PC-9 (cell line): ENCODE data around the gene NPR2. TPM values are rescaled to one million over a fixed set of nuclear protein-coding genes. Genes with fewer than 3 reads are reported as not detected.

Source experiments
- BruUV-seq: library from RNA; stranded (reverse); fragments of 400-500 nt; replicated peaks from 2 replicates; lab custom pipeline; 2021; lab: Mats Ljungman, UMichigan
- CTCF ChIA-PET: fragments of 300-600 bp; sonication (Branson Sonifier 250); formaldehyde crosslinking; loops from one replicate; lab custom pipeline; 2022; ENCODE audit warnings: antibody characterized with exemption; lab: Charles Lee
- POLR2A ChIA-PET: fragments of 300-600 bp; sonication (Branson Sonifier 250); formaldehyde crosslinking; loops from one replicate; lab custom pipeline; 2022; ENCODE audit warnings: antibody characterized with exemption; ENCODE audit not compliant: unreplicated experiment; lab: Charles Lee
- DNase-seq, 2 experiments: peaks; one replicate each; pipeline versions ENCODE4 v3.0.0 to v3.0.0-alpha.2; 2015 to 2022; ENCODE audit warnings: mixed read lengths in 1 of 2
- H2AFZ ChIP-seq: fragments of 200-600 bp; sonication (generic); 2 replicates; pipeline ENCODE4 v1.8.1; 2017; ENCODE audit warnings: antibody characterized with exemption
- H3F3A ChIP-seq: fragments of 200-600 bp; sonication (generic); 2 replicates; pipeline ENCODE4 v1.8.1; 2017; ENCODE audit warnings: antibody characterized with exemption, mild to moderate bottlenecking, low read depth; ENCODE audit not compliant: insufficient read depth
- H3K27ac ChIP-seq: fragments of 200-600 bp; sonication (generic); 2 replicates; pipeline ENCODE4 v1.6.1; 2016; ENCODE audit warnings: mixed run types
- H3K27me3 ChIP-seq: fragments of 200-600 bp; sonication (generic); 2 replicates; pipeline ENCODE4 v1.6.1; 2016; ENCODE audit warnings: low read depth, mixed run types; ENCODE audit not compliant: insufficient read depth
- H3K36me3 ChIP-seq: fragments of 200-600 bp; sonication (generic); 2 replicates; pipeline ENCODE4 v1.6.1; 2016; ENCODE audit warnings: low read depth, mixed run types
- H3K4me1 ChIP-seq: fragments of 200-600 bp; sonication (generic); replicated peaks from 2 replicates; pipeline ENCODE4 v1.6.1; 2016; ENCODE audit warnings: mixed run types; ENCODE audit not compliant: insufficient read depth
- H3K4me2 ChIP-seq: fragments of 200-600 bp; sonication (generic); 2 replicates; pipeline ENCODE4 v1.6.1; 2017; ENCODE audit warnings: mixed run types
- H3K4me3 ChIP-seq: fragments of 200-600 bp; sonication (generic); 2 replicates; pipeline ENCODE4 v1.6.1; 2016; ENCODE audit warnings: mixed run types
- H3K79me2 ChIP-seq: fragments of 200-600 bp; sonication (generic); 2 replicates; pipeline ENCODE4 v1.6.1; 2017; ENCODE audit warnings: low read depth, mixed run types
- H3K9me2 ChIP-seq: fragments of 200-600 bp; sonication (generic); 2 replicates; pipeline ENCODE4 v1.8.1; 2017; ENCODE audit warnings: mild to moderate bottlenecking; ENCODE audit not compliant: insufficient read depth
- H3K9me3 ChIP-seq: fragments of 200-600 bp; sonication (generic); 2 replicates; pipeline ENCODE4 v1.8.1; 2016; ENCODE audit warnings: low read depth; ENCODE audit not compliant: insufficient read depth
- H4K20me1 ChIP-seq: fragments of 200-600 bp; sonication (generic); 2 replicates; pipeline ENCODE4 v1.8.1; 2017; ENCODE audit not compliant: insufficient read depth
- CTCF ChIP-seq: fragments of 200-600 bp; sonication (generic); conservative IDR thresholded peaks from 2 replicates; pipeline ENCODE4 v1.6.1; 2017; ENCODE audit warnings: mixed run types, antibody characterized with exemption, mild to moderate bottlenecking, moderate library complexity
- EZH2 ChIP-seq: fragments of 200-600 bp; sonication (generic); IDR thresholded peaks from 2 replicates; pipeline ENCODE4 v1.8.0; 2017; ENCODE audit warnings: antibody characterized with exemption, low read depth
- intact Hi-C: fragments of 100-400 bp; cut with micrococcal nuclease; formaldehyde crosslinking; loops from one replicate; pipeline ENCODE4 v1.10.0; 2022; ENCODE audit not compliant: unreplicated experiment
- total RNA-seq: library from RNA; stranded (reverse); gene quantifications from 2 replicates; pipeline ENCODE4 v1.2.3, GENCODE V29; 2021

NPR2 gene
- total RNA-seq, 1 experiment from 2014 or later: 11.3 TPM

DNA sequence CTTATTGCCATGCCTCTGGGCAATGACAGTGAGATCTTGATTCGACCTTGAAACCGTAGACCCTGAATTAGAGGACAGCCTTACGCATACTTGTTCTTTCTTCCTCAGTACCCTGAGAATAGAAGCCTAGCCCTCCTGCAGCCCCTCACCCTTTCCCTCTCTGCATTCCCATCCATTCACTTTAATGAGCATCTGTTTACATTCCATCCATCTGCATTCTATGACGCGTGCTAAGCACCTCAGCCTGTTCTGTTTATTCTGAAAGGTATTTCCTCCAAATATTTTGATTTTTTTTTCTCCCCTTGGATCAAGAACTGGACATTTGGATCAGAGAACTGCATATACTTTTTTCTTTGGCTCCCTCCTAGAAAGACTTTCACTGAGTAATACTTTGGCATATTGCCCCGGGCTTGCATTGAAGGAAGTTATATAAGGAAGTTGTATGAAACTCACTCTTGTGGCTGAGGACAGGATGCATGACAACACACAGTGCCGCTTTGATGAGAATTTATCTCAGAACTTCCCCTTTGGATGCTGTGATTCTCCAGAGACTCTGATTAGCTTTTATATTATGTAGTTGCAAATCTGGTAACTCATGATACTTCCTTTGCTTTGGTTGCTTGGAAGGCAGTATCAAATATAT is 53.4 kb downstream of the NPR2 start:
- H3K4me1 ChIP-seq: peaks cover 18% of the 10 kb centered on the region
- TF ChIP-seq CTCF (no peak), EZH2 (no peak)
- no peak overlapping the region for H2AFZ ChIP-seq
- intact Hi-C loops: no loop called here
- peak; percentile 36 to 83 for DNase-seq
- POLR2A ChIA-PET: no interaction called here
- no peaks in the 10 kb centered on the region for H3K36me3 ChIP-seq
- H3K4me2 ChIP-seq: peak overlapping the region; percentile 42
- no TSS peak for BruUV-seq
- H3K9me3 ChIP-seq: no peaks in the 10 kb centered on the region
- no peaks in the 10 kb centered on the region for H4K20me1 ChIP-seq
- H3K27ac ChIP-seq: peak overlapping the region; percentile 64
- CTCF ChIA-PET: interaction anchor here (0.5 to 1.0 kb wide), 2 partner anchors 38 to 96 kb away, joined by 3 read pairs; no protein-coding TSS in a partner anchor
- peaks cover 6% of the 10 kb centered on the region for H3F3A ChIP-seq
- H3K27me3 ChIP-seq: no peaks in the 10 kb centered on the region
- no peaks in the 10 kb centered on the region for H3K79me2 ChIP-seq
- no peaks in the 10 kb centered on the region for H3K9me2 ChIP-seq
- no peak overlapping the region for H3K4me3 ChIP-seq

GRCh38 chr9:35845824-35846771 is 54.7 kb downstream of the NPR2 start:
- CTCF ChIA-PET: no interaction called here

More at GRCh38 chr9:35845824-35846771, 54.7 kb downstream of the NPR2 start:
- Histone ChIP-seq H3K4me3 (no peak overlapping the region), H3K36me3 (no peaks in the 10 kb centered on the region), H3F3A (peaks cover 6% of the 10 kb centered on the region), H3K9me2 (no peaks in the 10 kb centered on the region), H4K20me1 (no peaks in the 10 kb centered on the region), H3K79me2 (no peaks in the 10 kb centered on the region), H3K27me3 (no peaks in the 10 kb centered on the region), H3K9me3 (no peaks in the 10 kb centered on the region), H3K4me2 (0 out of 2 replicates have a peak overlapping the region, but pooled peaks have one; percentile 42), H3K27ac (peak overlapping the region; percentile 64; the same call in 1 of the 2 replicates), H3K4me1 (peaks cover 18% of the 10 kb centered on the region), H2AFZ (no peak overlapping the region)
- no TSS peak for BruUV-seq
- TF ChIP-seq CTCF (no peak), EZH2 (no peak)
- POLR2A ChIA-PET: interaction anchor here (0.5 kb wide), 1 partner anchor 65 kb away, joined by 3 read pairs; no protein-coding TSS in a partner anchor
- intact Hi-C loops: no loop called here
- no peak for DNase-seq
